Measurements from ENCODE around the gene ZMYND10. TPM values are rescaled to one million over a fixed set of nuclear protein-coding genes. Genes with fewer than 3 reads are reported as not detected.

ZMYND10 gene
- total RNA-seq, 1 experiment from 2014 or later: 0.74 TPM

- TF ChIP-seq AFF4 (CRISPR knock-in tag; IDR thresholded peaks at IDR 0.05; ENCODE audit: borderline replicate concordance) (no peak), MAX (CRISPR knock-in tag; IDR thresholded peaks at IDR 0.05) (peak; percentile 42; the same call in 1 of the 2 replicates), MYBL2 (CRISPR knock-in tag; IDR thresholded peaks at IDR 0.05) (0 out of 2 replicates have a peak, but pooled peaks have one; percentile 36), ZBTB43 (CRISPR knock-in tag; IDR thresholded peaks at IDR 0.05) (peak; percentile 38; the same call in 1 of the 2 replicates), ZNF425 (CRISPR knock-in tag; conservative IDR thresholded peaks at IDR 0.05) (no peak), TP53 (CRISPR knock-in tag; IDR thresholded peaks at IDR 0.05) (peak; percentile 52; the same call in 1 of the 2 replicates), RELA (CRISPR knock-in tag; IDR thresholded peaks at IDR 0.05; ENCODE audit: borderline replicate concordance) (peak; percentile 71; the same call in 1 of the 2 replicates), ZNF263 (CRISPR knock-in tag; IDR thresholded peaks at IDR 0.05; ENCODE audit: low read depth) (0 out of 2 replicates have a peak, but pooled peaks have one; percentile 13), IRF1 (CRISPR knock-in tag; IDR thresholded peaks at IDR 0.05) (no peak), STAT6 (CRISPR knock-in tag; conservative IDR thresholded peaks at IDR 0.05; ENCODE audit: low read depth) (no peak), FOXP1 (CRISPR knock-in tag; IDR thresholded peaks at IDR 0.05; ENCODE audit: borderline replicate concordance) (peak; percentile 79; the same call in 1 of the 2 replicates), RORB (CRISPR knock-in tag; IDR thresholded peaks at IDR 0.05) (no peak), ZNF317 (CRISPR knock-in tag; IDR thresholded peaks at IDR 0.05; ENCODE audit: borderline replicate concordance, low read depth) (0 out of 2 replicates have a peak, but pooled peaks have one; percentile 26), KAT7 (CRISPR knock-in tag; IDR thresholded peaks at IDR 0.05; ENCODE audit: borderline replicate concordance) (peak; percentile 99), USF2 (CRISPR knock-in tag; IDR thresholded peaks at IDR 0.05) (peak; percentile 81), ETV6 (CRISPR knock-in tag; IDR thresholded peaks at IDR 0.05) (no peak; the same call in 1 of the 2 replicates), USF1 (CRISPR knock-in tag; IDR thresholded peaks at IDR 0.05) (peak; percentile 58; the same call in 1 of the 2 replicates)
- no peaks in the 10 kb centered on the region for H3K27me3 Mint-ChIP-seq (ENCODE audit: low read depth)
- peaks cover 35% of the 10 kb centered on the region for H3K36me3 Mint-ChIP-seq
- ATAC-seq: peak; percentile 26
- POLR2A ChIA-PET: interaction anchor here (0.6 to 2.0 kb wide), 5 partner anchors 16 to 124 kb away, joined by 3 to 8 read pairs (median 5); partner anchors contain the start of genes HYAL3 and NAA80
- peak overlapping the region; percentile 44 for H3K27ac Mint-ChIP-seq
- H3K4me1 Mint-ChIP-seq: peaks cover 40% of the 10 kb centered on the region
- peak overlapping the region; percentile 93 for H3K4me3 Mint-ChIP-seq
- DNase-seq (ENCODE audit: low spot score): peak; percentile 81
- no peaks in the 10 kb centered on the region for H3K9me3 Mint-ChIP-seq
- CTCF ChIA-PET: interaction anchor here (0.6 to 5.5 kb wide), 39 partner anchors 12 to 1382 kb away, joined by 3 to 95 read pairs (median 4); partner anchors contain the start of genes CISH, CYB561D2, HEMK1 and HYAL1
Observed at GRCh38 chr3:50320853-50321335, 24.6 kb downstream of the ZMYND10 start.

Measured in WTC11 (cell line).